Stimulated activated CD4-positive, alpha-beta T cell treated with anti-CD3 and anti-CD28 coated beads, TNF-alpha, amount 100 ng/mL, for 1 hour (primary cell): Measurements from ENCODE around the gene TIMM44.

ENCODE experiments used
- DNase-seq, 3 donors: peaks; one replicate each; pipeline ENCODE4 v3.0.0-alpha.2; 2020; ENCODE audit warnings: low read depth in 3 of 3, low spot score in 1 of 3

The TIMM44 gene

GRCh38 chr19:7915250-7916102 lies 28.0 kb downstream of the TIMM44 start:
- no peak for DNase-seq

GRCh38 chr19:7914598-7915045 lies 28.8 kb downstream of the TIMM44 start, which contains the start of gene TGFBR3L:
Gene TGFBR3L, plus strand, starts transcription at chr19:7914830.
- DNase-seq, result no peak

- no peak for DNase-seq
Measured at GRCh38 chr19:7914099-7914498, 29.4 kb downstream of the TIMM44 start.

- DNase-seq, result no peak
Measured at GRCh38 chr19:7913652-7914051, 29.8 kb downstream of the TIMM44 start.

- DNase-seq, result no peak
Measured at GRCh38 chr19:7912697-7913564, 30.5 kb downstream of the TIMM44 start.

- no peak for DNase-seq
Measured at GRCh38 chr19:7912144-7912696, 31.2 kb downstream of the TIMM44 start.

- DNase-seq, result no peak
Measured at GRCh38 chr19:7911508-7912143, 31.8 kb downstream of the TIMM44 start.

GRCh38 chr19:7910321-7911161 lies 32.9 kb downstream of the TIMM44 start:
- DNase-seq, result no peak

GRCh38 chr19:7909471-7910067 lies 33.9 kb downstream of the TIMM44 start:
- DNase-seq, result no peak

- no peak for DNase-seq
Measured at GRCh38 chr19:7908742-7909461, 34.6 kb downstream of the TIMM44 start.

GRCh38 chr19:7908078-7908699 lies 35.3 kb downstream of the TIMM44 start:
- no peak for DNase-seq

- no peak for DNase-seq
Measured at GRCh38 chr19:7907544-7907943, 35.9 kb downstream of the TIMM44 start.

- DNase-seq, result no peak
Measured at GRCh38 chr19:7907122-7907521, 36.3 kb downstream of the TIMM44 start.

- no peak for DNase-seq
Measured at GRCh38 chr19:7905859-7906258, 37.6 kb downstream of the TIMM44 start.

GRCh38 chr19:7905268-7905667 lies 38.2 kb downstream of the TIMM44 start:
- DNase-seq, result no peak

- DNase-seq, result peak in 2 of 3 donors; percentile 22 to 37
Measured at GRCh38 chr19:7904074-7905020, 39.1 kb downstream of the TIMM44 start.

- DNase-seq, result peak; percentile 100
Measured at GRCh38 chr19:7903244-7904073, 40.0 kb downstream of the TIMM44 start, which contains the start of gene MAP2K7. Gene MAP2K7, plus strand, starts transcription at chr19:7903877. Its CDS starts 68 bp downstream, at chr19:7903945.
